Neuronal stem cell (in vitro differentiated cells): Measurements from ENCODE around the gene PTPN14.

ENCODE experiments used
- DNase-seq: peaks from one replicate; pipeline ENCODE4 v3.0.0-alpha.2; 2013; ENCODE audit warnings: low spot score
- H2AFZ ChIP-seq: one replicate; pipeline ENCODE4 v1.6.1; 2013; ENCODE audit warnings: mild to moderate bottlenecking, low read length, inconsistent platforms
- H2AK5ac ChIP-seq: 2 replicates; pipeline ENCODE4 v1.6.1; 2013; ENCODE audit warnings: low read depth, mild to moderate bottlenecking, inconsistent platforms, low read length, moderate library complexity, mixed read lengths
- H2BK120ac ChIP-seq: 2 replicates; pipeline ENCODE4 v1.6.1; 2013; ENCODE audit warnings: low read depth, mild to moderate bottlenecking, inconsistent platforms, low read length, moderate library complexity, mixed read lengths
- H2BK12ac ChIP-seq: one replicate; pipeline ENCODE4 v1.6.1; 2013; ENCODE audit warnings: low read length, inconsistent platforms
- H2BK15ac ChIP-seq: 2 replicates; pipeline ENCODE4 v1.6.1; 2013; ENCODE audit warnings: mild to moderate bottlenecking, low read length, inconsistent platforms, mixed read lengths
- H2BK5ac ChIP-seq: one replicate; pipeline ENCODE4 v1.6.1; 2013; ENCODE audit warnings: inconsistent platforms, mild to moderate bottlenecking, low read length, moderate library complexity
- H3K14ac ChIP-seq: one replicate; pipeline ENCODE4 v1.6.1; 2013; ENCODE audit warnings: low read length, inconsistent platforms
- H3K18ac ChIP-seq: 2 replicates; pipeline ENCODE4 v1.6.1; 2013; ENCODE audit warnings: low read length, inconsistent platforms
- H3K23ac ChIP-seq: 2 replicates; pipeline ENCODE4 v1.6.1; 2013; ENCODE audit warnings: low read depth, mild to moderate bottlenecking, mixed read lengths, low read length, inconsistent platforms; ENCODE audit not compliant: poor library complexity
- H3K27ac ChIP-seq: replicated peaks from 3 replicates; pipeline ENCODE4 v1.5.1; 2013; ENCODE audit warnings: low read length, inconsistent platforms
- H3K27me3 ChIP-seq, 3 experiments: 2 replicates each; pipeline ENCODE4 v1.6.1; 2013; ENCODE audit warnings: low read length in 3 of 3, mild to moderate bottlenecking in 2 of 3, inconsistent platforms in 1 of 3, low read depth in 1 of 3, mixed read lengths in 1 of 3, moderate library complexity in 1 of 3; ENCODE audit not compliant: control insufficient read depth in 3 of 3, insufficient read depth in 3 of 3
- H3K36me3 ChIP-seq, 2 donors: replicated peaks in 1 of 2; 2 replicates each; pipeline ENCODE4 v1.6.1; 2013; ENCODE audit warnings: low read length in 2 of 2; ENCODE audit not compliant: control insufficient read depth in 2 of 2, insufficient read depth in 2 of 2
- H3K4ac ChIP-seq: 2 replicates; pipeline ENCODE4 v1.6.1; 2013; ENCODE audit warnings: inconsistent platforms, mild to moderate bottlenecking, low read length, moderate library complexity
- H3K4me1 ChIP-seq, 2 donors: 1 replicate in 1 of 2; 2 replicates in 1 of 2; pipeline ENCODE4 v1.6.1; 2013; ENCODE audit warnings: low read length in 2 of 2, low read depth in 1 of 2; ENCODE audit not compliant: control insufficient read depth in 2 of 2, insufficient read depth in 1 of 2
- H3K4me2 ChIP-seq: one replicate; pipeline ENCODE4 v1.6.1; 2013; ENCODE audit warnings: mild to moderate bottlenecking, low read length, inconsistent platforms; ENCODE audit not compliant: insufficient read depth, poor library complexity, severe bottlenecking
- H3K4me3 ChIP-seq, 2 donors: 2 replicates each; pipeline ENCODE4 v1.5.1; 2013; ENCODE audit warnings: low read length in 2 of 2, mild to moderate bottlenecking in 2 of 2, inconsistent platforms in 1 of 2, moderate library complexity in 1 of 2
- H3K79me1 ChIP-seq: one replicate; pipeline ENCODE4 v1.6.1; 2013; ENCODE audit warnings: low read depth, mild to moderate bottlenecking, inconsistent platforms, low read length, moderate library complexity
- H3K9ac ChIP-seq: one replicate; pipeline ENCODE4 v1.6.1; 2013; ENCODE audit warnings: mild to moderate bottlenecking, low read depth, low read length, inconsistent platforms; ENCODE audit not compliant: poor library complexity
- H3K9me3 ChIP-seq, 2 donors: replicated peaks in 1 of 2; 2 replicates each; pipeline versions ENCODE3 to v1.6.1; 2013; ENCODE audit warnings: low read length in 2 of 2, mild to moderate bottlenecking in 2 of 2, inconsistent platforms in 1 of 2, low read depth in 1 of 2, mixed read lengths in 1 of 2, moderate library complexity in 1 of 2; ENCODE audit not compliant: control insufficient read depth in 2 of 2, insufficient read depth in 1 of 2
- H4K8ac ChIP-seq: one replicate; pipeline ENCODE4 v1.6.1; 2013; ENCODE audit warnings: low read depth, mild to moderate bottlenecking, inconsistent platforms, low read length, moderate library complexity
- H4K91ac ChIP-seq: one replicate; pipeline ENCODE4 v1.6.1; 2013; ENCODE audit warnings: low read length, low read depth, mild to moderate bottlenecking, inconsistent platforms; ENCODE audit not compliant: poor library complexity
- WGBS, 2 donors: extraction: QIAGEN DNeasy Blood & Tissue Kit; methylation state at CpG; one replicate each; pipeline ENCODE4 v1.1.7; 2013; ENCODE audit warnings: missing lambda C conversion rate in 2 of 2, mixed read lengths in 1 of 2; ENCODE audit not compliant: insufficient read length in 2 of 2, insufficient replicate concordance in 1 of 2; ENCODE audit errors: extremely low coverage in 2 of 2; 5-methylcytosine and 5-hydroxymethylcytosine counted together

The PTPN14 gene

GRCh38 chr1:214547747-214548146 is 3.7 kb downstream of the PTPN14 start:
- no peak overlapping the region for H2AK5ac ChIP-seq
- no peak overlapping the region for H4K91ac ChIP-seq
- H2BK120ac ChIP-seq = no peak overlapping the region
- H2AFZ ChIP-seq = no peak overlapping the region
- H3K27ac ChIP-seq = no peak overlapping the region
- H3K14ac ChIP-seq = no peak overlapping the region
- H3K27me3 ChIP-seq = no peaks in the 10 kb centered on the region
- no peak overlapping the region for H3K18ac ChIP-seq
- no peaks in the 10 kb centered on the region for H3K79me1 ChIP-seq
- H3K36me3 ChIP-seq = peaks cover 0 to 2% of the 10 kb centered on the region in 2 donors
- no peak overlapping the region for H4K8ac ChIP-seq
- peaks cover 10 to 11% of the 10 kb centered on the region in 2 donors for H3K4me1 ChIP-seq
- H3K9me3 ChIP-seq = no peaks in the 10 kb centered on the region
- no peak overlapping the region for H3K9ac ChIP-seq
- no peak overlapping the region for H3K4me3 ChIP-seq
- no peak overlapping the region for H3K4me2 ChIP-seq
- H2BK15ac ChIP-seq = no peak overlapping the region
- no peak overlapping the region for H3K23ac ChIP-seq
- DNase-seq = no peak
- no peak overlapping the region for H2BK5ac ChIP-seq
- H3K4ac ChIP-seq = no peak overlapping the region
- H2BK12ac ChIP-seq = no peak overlapping the region

- H3K18ac ChIP-seq = no peak overlapping the region
- peaks cover 10 to 11% of the 10 kb centered on the region in 2 donors for H3K4me1 ChIP-seq
- H3K9ac ChIP-seq = no peak overlapping the region
- no peak overlapping the region for H3K27ac ChIP-seq
- no peaks in the 10 kb centered on the region for H3K9me3 ChIP-seq
- no peak for DNase-seq
- H2BK15ac ChIP-seq = no peak overlapping the region
- H3K36me3 ChIP-seq = peaks cover 0 to 2% of the 10 kb centered on the region in 2 donors
- no peak overlapping the region for H2BK120ac ChIP-seq
- H2AFZ ChIP-seq = no peak overlapping the region
- H4K91ac ChIP-seq = no peak overlapping the region
- no peak overlapping the region for H2BK5ac ChIP-seq
- H2AK5ac ChIP-seq = no peak overlapping the region
- H3K23ac ChIP-seq = no peak overlapping the region
- no peak overlapping the region for H2BK12ac ChIP-seq
- no peak overlapping the region for H3K4me3 ChIP-seq
- no peak overlapping the region for H4K8ac ChIP-seq
- no peak overlapping the region for H3K4ac ChIP-seq
- no CpG with 5 or more reads among the region's 6 CpGs for WGBS, 2 donors
- no peaks in the 10 kb centered on the region for H3K27me3 ChIP-seq
- H3K4me2 ChIP-seq = no peak overlapping the region
- H3K79me1 ChIP-seq = no peaks in the 10 kb centered on the region
- H3K14ac ChIP-seq = no peak overlapping the region
These were observed 4.3 kb downstream of the PTPN14 start for GRCh38 chr1:214546886-214547641.

GRCh38 chr1:214546084-214546483 is 5.3 kb downstream of the PTPN14 start:
- H2BK5ac ChIP-seq = no peak overlapping the region
- no peak overlapping the region for H3K18ac ChIP-seq
- no peak overlapping the region for H2AFZ ChIP-seq
- no peak overlapping the region for H3K4ac ChIP-seq
- H3K36me3 ChIP-seq = peaks cover 0 to 2% of the 10 kb centered on the region in 2 donors
- H3K4me1 ChIP-seq = peaks cover 10 to 11% of the 10 kb centered on the region in 2 donors
- no CpG with 5 or more reads among the region's 4 CpGs for WGBS, 2 donors
- H2AK5ac ChIP-seq = no peak overlapping the region
- H3K9ac ChIP-seq = no peak overlapping the region
- no peak overlapping the region for H3K4me3 ChIP-seq
- no peaks in the 10 kb centered on the region for H3K79me1 ChIP-seq
- H4K8ac ChIP-seq = no peak overlapping the region
- no peaks in the 10 kb centered on the region for H3K9me3 ChIP-seq
- H4K91ac ChIP-seq = no peak overlapping the region
- H3K4me2 ChIP-seq = no peak overlapping the region
- H3K23ac ChIP-seq = no peak overlapping the region
- DNase-seq = no peak
- no peak overlapping the region for H3K27ac ChIP-seq
- H3K14ac ChIP-seq = no peak overlapping the region
- no peak overlapping the region for H2BK120ac ChIP-seq
- H3K27me3 ChIP-seq = no peaks in the 10 kb centered on the region
- no peak overlapping the region for H2BK12ac ChIP-seq
- no peak overlapping the region for H2BK15ac ChIP-seq

GRCh38 chr1:214545293-214545692 is 6.1 kb downstream of the PTPN14 start:
- Histone ChIP-seq H3K9ac (no peak overlapping the region), H3K27ac (no peak overlapping the region), H2BK15ac (no peak overlapping the region), H2AK5ac (no peak overlapping the region), H3K27me3 (no peaks in the 10 kb centered on the region), H2AFZ (no peak overlapping the region), H2BK12ac (no peak overlapping the region), H4K8ac (no peak overlapping the region), H3K4me1 (peaks cover 11 to 12% of the 10 kb centered on the region in 2 donors), H3K4me3 (no peak overlapping the region), H3K4me2 (no peak overlapping the region), H3K18ac (no peak overlapping the region), H3K79me1 (no peaks in the 10 kb centered on the region), H3K9me3 (no peaks in the 10 kb centered on the region), H3K14ac (no peak overlapping the region), H2BK5ac (no peak overlapping the region), H4K91ac (no peak overlapping the region), H2BK120ac (no peak overlapping the region), H3K23ac (no peak overlapping the region), H3K36me3 (peaks cover 0 to 2% of the 10 kb centered on the region in 2 donors), H3K4ac (no peak overlapping the region)
- WGBS, 2 donors = no CpG with 5 or more reads among the region's 2 CpGs
- DNase-seq = no peak
